H1 (cell line): Measurements from ENCODE around the gene INAVA. TPM values are rescaled to one million over a fixed set of nuclear protein-coding genes. Genes with fewer than 3 reads are reported as not detected.

Experiments
- CTCF ChIA-PET: fragments of 300-600 bp; sonication (Branson Sonifier 250); formaldehyde crosslinking; loops from one replicate; lab custom pipeline; 2021; ENCODE audit not compliant: partially characterized antibody; lab: Charles Lee
- POLR2A ChIA-PET: fragments of 300-600 bp; sonication (Branson Sonifier 250); formaldehyde crosslinking; loops from one replicate; lab custom pipeline; 2021; ENCODE audit warnings: inconsistent platforms; ENCODE audit not compliant: partially characterized antibody; lab: Charles Lee
- DNase-seq, 2 experiments: peaks; one replicate each; pipeline versions ENCODE4 v3.0.0 to v3.0.0-alpha.2; 2010 to 2022; ENCODE audit warnings: low spot score in 2 of 2, low read depth in 1 of 2, mixed read lengths in 1 of 2
- FAIRE-seq: peaks from 2 replicates; lab custom pipeline; 2011; peaks lifted over from hg19 to GRCh38; lab: Jason Lieb, UNC
- H2AFZ ChIP-seq: 2 replicates; pipeline ENCODE4 v1.8.1; 2012; ENCODE audit warnings: low read length, inconsistent platforms
- H2AK5ac ChIP-seq: 2 replicates; pipeline ENCODE4 v1.6.1; 2013; ENCODE audit warnings: low read depth, low read length
- H2BK120ac ChIP-seq: replicated peaks from 2 replicates; pipeline ENCODE3; 2013; ENCODE audit warnings: low read depth, low read length, inconsistent platforms
- H2BK12ac ChIP-seq: 2 replicates; pipeline ENCODE4 v1.6.1; 2013; ENCODE audit warnings: low read depth, low read length
- H2BK15ac ChIP-seq: 2 replicates; pipeline ENCODE4 v1.6.1; 2013; ENCODE audit warnings: low read length
- H2BK20ac ChIP-seq: 2 replicates; pipeline ENCODE4 v1.6.1; 2013; ENCODE audit warnings: low read length
- H2BK5ac ChIP-seq: 2 replicates; pipeline ENCODE4 v1.6.1; 2013; ENCODE audit warnings: low read depth, low read length
- H3K14ac ChIP-seq: 2 replicates; pipeline ENCODE4 v1.6.1; 2013; ENCODE audit warnings: inconsistent platforms; ENCODE audit not compliant: insufficient read length
- H3K18ac ChIP-seq: 2 replicates; pipeline ENCODE4 v1.6.1; 2013; ENCODE audit warnings: low read length; ENCODE audit errors: extremely low read depth
- H3K23ac ChIP-seq: 2 replicates; pipeline ENCODE4 v1.6.1; 2013; ENCODE audit warnings: inconsistent platforms; ENCODE audit not compliant: insufficient read length
- H3K23me2 ChIP-seq: 2 replicates; pipeline ENCODE4 v1.6.1; 2013; ENCODE audit warnings: low read depth, low read length
- H3K27ac ChIP-seq: 2 replicates; pipeline ENCODE4 v1.6.1; 2011; ENCODE audit warnings: low read depth, low read length, inconsistent platforms
- H3K27me3 ChIP-seq, 4 experiments: replicated peaks in 1 of 4; 1 replicate in 1 of 4; 2 replicates in 3 of 4; pipeline versions ENCODE4 v1.6.1 to v1.8.1; 2011 to 2013; ENCODE audit warnings: low read length in 3 of 4, mild to moderate bottlenecking in 3 of 4, inconsistent platforms in 2 of 4, mixed read lengths in 2 of 4, moderate library complexity in 1 of 4; ENCODE audit not compliant: control insufficient read depth in 3 of 4, insufficient read depth in 3 of 4; ENCODE audit errors: extremely low read depth in 1 of 4
- H3K36me3 ChIP-seq, 4 experiments: 2 replicates each; pipeline versions ENCODE4 v1.6.1 to v1.8.1; 2011 to 2013; ENCODE audit warnings: mild to moderate bottlenecking in 4 of 4, low read length in 3 of 4, moderate library complexity in 2 of 4, control low read depth in 1 of 4, inconsistent platforms in 1 of 4; ENCODE audit not compliant: insufficient read depth in 4 of 4, control insufficient read depth in 2 of 4
- H3K4ac ChIP-seq: replicated peaks from 2 replicates; pipeline ENCODE3; 2013; ENCODE audit warnings: low read length, low read depth, mixed read lengths, inconsistent platforms; ENCODE audit not compliant: insufficient read length
- H3K4me1 ChIP-seq, 4 experiments: replicated peaks in 1 of 4; 1 replicate in 1 of 4; 2 replicates in 3 of 4; pipeline versions ENCODE4 v1.6.1 to v1.8.1; 2011 to 2013; ENCODE audit warnings: low read length in 3 of 4, inconsistent platforms in 2 of 4, mixed read lengths in 1 of 4; ENCODE audit not compliant: insufficient read depth in 4 of 4, control insufficient read depth in 3 of 4
- H3K4me2 ChIP-seq, 2 experiments: 2 replicates each; pipeline versions ENCODE4 v1.6.1 to v1.8.1; 2011 to 2013; ENCODE audit warnings: low read depth in 2 of 2, low read length in 2 of 2, control low read depth in 1 of 2, inconsistent platforms in 1 of 2, mild to moderate bottlenecking in 1 of 2; ENCODE audit not compliant: insufficient read depth in 1 of 2
- H3K4me3 ChIP-seq, 4 experiments: fragments of 200-600, 300-600 bp in 1 of 4; sonication (generic), shearing (Covaris generic), sonication (Bioruptor Twin) in 1 of 4; 2 replicates each; pipeline versions ENCODE4 v1.5.1 to v1.8.1; 2011 to 2016; ENCODE audit warnings: low read length in 4 of 4, low read depth in 3 of 4, control low read depth in 2 of 4, inconsistent platforms in 2 of 4, mild to moderate bottlenecking in 2 of 4, mixed read lengths in 1 of 4, moderate library complexity in 1 of 4; ENCODE audit not compliant: insufficient read depth in 2 of 4; ENCODE audit errors: extremely low read depth in 1 of 4
- H3K56ac ChIP-seq: replicated peaks from 2 replicates; pipeline ENCODE3; 2013; ENCODE audit warnings: low read depth, mild to moderate bottlenecking, mixed read lengths, low read length, inconsistent platforms; ENCODE audit not compliant: insufficient read length
- H3K79me1 ChIP-seq: 2 replicates; pipeline ENCODE4 v1.6.1; 2013; ENCODE audit warnings: low read depth, low read length, control low read depth
- H3K79me2 ChIP-seq, 2 experiments: 2 replicates each; pipeline versions ENCODE4 v1.6.1 to v1.8.1; 2012 to 2013; ENCODE audit warnings: low read length in 2 of 2, mild to moderate bottlenecking in 2 of 2, inconsistent platforms in 1 of 2; ENCODE audit not compliant: insufficient read depth in 2 of 2, control insufficient read depth in 1 of 2
- H3K9ac ChIP-seq, 4 experiments: replicated peaks in 1 of 4; 1 replicate in 1 of 4; 2 replicates in 3 of 4; pipeline versions ENCODE4 v1.6.1 to v1.8.1; 2011 to 2013; ENCODE audit warnings: low read depth in 3 of 4, low read length in 3 of 4, control low read depth in 2 of 4, mild to moderate bottlenecking in 2 of 4, moderate library complexity in 2 of 4, inconsistent platforms in 1 of 4; ENCODE audit errors: extremely low read depth in 1 of 4
- H3K9me3 ChIP-seq, 2 experiments: 2 replicates each; pipeline versions ENCODE4 v1.6.1 to v1.8.1; 2012 to 2013; ENCODE audit warnings: mild to moderate bottlenecking in 2 of 2, moderate library complexity in 2 of 2, control low read depth in 1 of 2, inconsistent platforms in 1 of 2, low read depth in 1 of 2, low read length in 1 of 2, mixed read lengths in 1 of 2; ENCODE audit not compliant: insufficient read depth in 2 of 2
- H4K20me1 ChIP-seq, 2 experiments: replicated peaks in 1 of 2; 2 replicates each; pipeline versions ENCODE3 to v1.8.1; 2011 to 2013; ENCODE audit warnings: inconsistent platforms in 2 of 2, low read length in 2 of 2, mild to moderate bottlenecking in 1 of 2; ENCODE audit not compliant: insufficient read depth in 2 of 2, control insufficient read depth in 1 of 2
- H4K5ac ChIP-seq: 2 replicates; pipeline ENCODE4 v1.6.1; 2013; ENCODE audit warnings: low read length, low read depth, mixed read lengths, inconsistent platforms; ENCODE audit not compliant: insufficient read length
- H4K8ac ChIP-seq: 2 replicates; pipeline ENCODE4 v1.8.0; 2013; ENCODE audit warnings: mild to moderate bottlenecking, moderate library complexity, low read length, inconsistent platforms; ENCODE audit not compliant: insufficient read depth; ENCODE audit errors: extremely low read depth
- H4K91ac ChIP-seq: replicated peaks from 2 replicates; pipeline ENCODE3; 2013; ENCODE audit warnings: low read length, mixed read lengths, inconsistent platforms; ENCODE audit not compliant: insufficient read length
- WGBS, 2 experiments: shearing (Covaris generic) in 1 of 2; methylation state at CpG; one replicate each; pipeline versions ENCODE4 v1.1.6 to v1.1.7; 2013 to 2015; ENCODE audit warnings: low lambda C conversion rate in 2 of 2, mixed read lengths in 2 of 2, inconsistent platforms in 1 of 2, low coverage in 1 of 2, missing lambda C conversion rate in 1 of 2; ENCODE audit not compliant: insufficient replicate concordance in 2 of 2, insufficient coverage in 1 of 2, insufficient read length in 1 of 2; ENCODE audit errors: extremely low coverage in 1 of 2, missing lambda C conversion rate in 1 of 2; 5-methylcytosine and 5-hydroxymethylcytosine counted together
- polyA plus RNA-seq, 7 experiments: library from polyadenylated mRNA; depleted of rRNA in 3 of 7; stranded (reverse) in 5 of 7; unstranded in 2 of 7; fragments of >200 nt in 5 of 7; fragments of 200-250 nt in 2 of 7; gene quantifications; 1 replicate in 5 of 7; 2 replicates in 1 of 7; 4 replicates in 1 of 7; pipeline versions ENCODE4 v1.2.1 to v1.2.3, GENCODE V29; 2011 to 2013; ENCODE audit warnings: missing spikeins in 2 of 7, mixed read lengths in 2 of 7
- total RNA-seq: library from RNA; stranded (reverse); fragmentation: NEBNext Ultra II Directional; extraction: Animal tissue kit (Norgen Biotek cat#: 25700); gene quantifications from 2 replicates; pipeline ENCODE4 v1.2.1, GENCODE V29; 2021

The INAVA gene
- total and polyA plus RNA-seq, 2 of the 8 experiments (the other 6 are each of a cell fraction or from before 2014, with no cell fraction given): 46.8 to 49.3 TPM

- Histone ChIP-seq H3K23ac (no peak overlapping the region), H2AK5ac (no peak overlapping the region), H2BK120ac (no peak overlapping the region), H2BK20ac (no peak overlapping the region), H2BK5ac (no peak overlapping the region), H4K8ac (no peak overlapping the region), H3K4me1 (no peaks in the 10 kb centered on the region), H3K9me3 (no peaks in the 10 kb centered on the region), H3K14ac (no peak overlapping the region), H4K5ac (no peak overlapping the region), H3K9ac (no peak overlapping the region), H4K20me1 (no peaks in the 10 kb centered on the region), H3K4me2 (no peak overlapping the region), H3K23me2 (no peaks in the 10 kb centered on the region), H3K27ac (no peak overlapping the region), H3K27me3 (no peaks in the 10 kb centered on the region), H3K4ac (no peak overlapping the region), H3K56ac (no peak overlapping the region), H3K79me1 (no peaks in the 10 kb centered on the region), H4K91ac (no peak overlapping the region), H2AFZ (no peak overlapping the region), H3K18ac (no peak overlapping the region), H3K4me3 (no peak overlapping the region), H3K79me2 (no peaks in the 10 kb centered on the region), H2BK12ac (no peak overlapping the region), H2BK15ac (no peak overlapping the region), H3K36me3 (peaks cover 0 to 34% (median 18%) of the 10 kb centered on the region in 4 experiments; a peak in 6 of 8 replicates)
- 92% methylated on average over 4 of the region's 4 CpGs; no CpG with 5 or more reads in 1 of the 2 experiments for WGBS, 2 experiments
- DNase-seq (no peak), FAIRE-seq (no peak)
- POLR2A ChIA-PET: interaction anchor here (1.4 kb wide), 1 partner anchor 15 kb away, joined by 3 read pairs; no protein-coding TSS in a partner anchor
- CTCF ChIA-PET: interaction anchor here (0.9 to 1.2 kb wide), 2 partner anchors 211 to 223 kb away, joined by 3 to 4 read pairs; no protein-coding TSS in a partner anchor
These were observed 49.3 kb upstream of the INAVA start for GRCh38 chr1:200845360-200845759.
